GM18505 (cell line): Measurements from ENCODE around the gene MLYCD.
"Not testable (repeated sequence)": the region's sequence is repeated elsewhere in the genome, so short reads cannot be mapped to it uniquely, and the experiment has no call there.

Source experiments
- ATAC-seq: cut with Tn5 transposase; IDR thresholded peaks from one replicate; pipeline ENCODE4 v1.9.1; 2021; ENCODE audit not compliant: unreplicated experiment
- POLR2A ChIP-seq: IDR thresholded peaks from 4 replicates; pipeline ENCODE4 v1.6.1; 2011; ENCODE audit warnings: borderline replicate concordance; ENCODE audit not compliant: insufficient read depth, insufficient read length; ENCODE audit errors: extremely low read depth

MLYCD gene

GRCh38 chr16:83933885-83934683 is 35.2 kb downstream of the MLYCD start:
- no peak for TF ChIP-seq POLR2A
- ATAC-seq, result no peak

GRCh38 chr16:83934684-83934977 is 35.7 kb downstream of the MLYCD start:
- no peak for TF ChIP-seq POLR2A
- ATAC-seq, result no peak

- no peak for TF ChIP-seq POLR2A
- ATAC-seq, result no peak
These were observed 36.3 kb downstream of the MLYCD start for GRCh38 chr16:83935005-83935857.

- no peak for ATAC-seq
- TF ChIP-seq POLR2A, result no peak
These were observed 36.9 kb downstream of the MLYCD start for GRCh38 chr16:83935858-83936255.

GRCh38 chr16:83936581-83937165 is 37.8 kb downstream of the MLYCD start:
- TF ChIP-seq POLR2A, result no peak
- no peak for ATAC-seq

- ATAC-seq, result no peak
- TF ChIP-seq POLR2A, result no peak
These were observed 38.4 kb downstream of the MLYCD start for GRCh38 chr16:83937267-83937666.

GRCh38 chr16:83937922-83938885 is 39.3 kb downstream of the MLYCD start:
- TF ChIP-seq POLR2A, result no peak
- ATAC-seq, result no peak

GRCh38 chr16:83939266-83939855 is 40.4 kb downstream of the MLYCD start:
- no peak for ATAC-seq
- no peak for TF ChIP-seq POLR2A

GRCh38 chr16:83940119-83940518 is 41.2 kb downstream of the MLYCD start:
- no peak for ATAC-seq

GRCh38 chr16:83940630-83941378 is 41.9 kb downstream of the MLYCD start:
- TF ChIP-seq POLR2A, result no peak
- ATAC-seq, result no peak

More at GRCh38 chr16:83940119-83940518, 41.2 kb downstream of the MLYCD start:
- TF ChIP-seq POLR2A, result no peak

GRCh38 chr16:83941546-83941945 is 42.6 kb downstream of the MLYCD start:
- ATAC-seq, result not testable (repeated sequence)

- TF ChIP-seq POLR2A, result no peak
- ATAC-seq, result no peak
These were observed 43.2 kb downstream of the MLYCD start for GRCh38 chr16:83942074-83942473.
